ENCODE measurements around the gene VENTX. TPM values are rescaled to one million over a fixed set of nuclear protein-coding genes. Genes with fewer than 3 reads are reported as not detected.

Gene VENTX
- total RNA-seq, 4 donors from 2014 or later = 0.13 to 0.95 (median 0.82) TPM; not detected in 1

DNA sequence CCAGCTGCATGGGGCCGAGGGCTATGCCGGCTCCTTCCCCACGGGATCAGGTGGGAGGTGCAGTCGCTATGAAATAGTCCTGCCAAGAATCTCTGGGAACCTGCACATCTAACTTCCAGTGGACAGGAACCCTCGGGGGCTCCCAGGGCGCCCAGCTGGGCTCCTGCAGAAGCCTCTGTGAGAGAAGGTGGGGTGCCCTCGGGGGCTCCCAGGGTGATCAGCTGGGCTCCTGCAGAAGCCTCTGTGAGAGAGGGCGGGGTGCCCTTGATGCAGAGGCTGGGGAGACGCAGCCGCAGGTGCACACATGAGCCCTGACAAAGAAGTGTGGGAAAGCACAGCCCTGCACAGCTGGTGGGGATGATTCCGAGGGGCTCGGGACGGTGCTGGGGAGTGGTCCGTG, 5.9 kb downstream of the VENTX start:
- no peak overlapping the region for H3K27ac ChIP-seq
- no peak for DNase-seq
- WGBS, 2 donors = 64 to 71% methylated on average over 4 to 11 of the region's 14 CpGs
- intact Hi-C loops (cut with DNase I) = no loop called here
- TF ChIP-seq, protein P1, sequence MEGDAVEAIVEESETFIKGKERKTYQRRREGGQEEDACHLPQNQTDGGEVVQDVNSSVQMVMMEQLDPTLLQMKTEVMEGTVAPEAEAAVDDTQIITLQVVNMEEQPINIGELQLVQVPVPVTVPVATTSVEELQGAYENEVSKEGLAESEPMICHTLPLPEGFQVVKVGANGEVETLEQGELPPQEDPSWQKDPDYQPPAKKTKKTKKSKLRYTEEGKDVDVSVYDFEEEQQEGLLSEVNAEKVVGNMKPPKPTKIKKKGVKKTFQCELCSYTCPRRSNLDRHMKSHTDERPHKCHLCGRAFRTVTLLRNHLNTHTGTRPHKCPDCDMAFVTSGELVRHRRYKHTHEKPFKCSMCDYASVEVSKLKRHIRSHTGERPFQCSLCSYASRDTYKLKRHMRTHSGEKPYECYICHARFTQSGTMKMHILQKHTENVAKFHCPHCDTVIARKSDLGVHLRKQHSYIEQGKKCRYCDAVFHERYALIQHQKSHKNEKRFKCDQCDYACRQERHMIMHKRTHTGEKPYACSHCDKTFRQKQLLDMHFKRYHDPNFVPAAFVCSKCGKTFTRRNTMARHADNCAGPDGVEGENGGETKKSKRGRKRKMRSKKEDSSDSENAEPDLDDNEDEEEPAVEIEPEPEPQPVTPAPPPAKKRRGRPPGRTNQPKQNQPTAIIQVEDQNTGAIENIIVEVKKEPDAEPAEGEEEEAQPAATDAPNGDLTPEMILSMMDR (IDR thresholded peaks at IDR 0.05) = no peak
- TF ChIP-seq POLR2A (IDR thresholded peaks at IDR 0.05) = no peak
- peaks cover 0 to 100% (median 13%) of the 10 kb centered on the region in 4 donors for H3K27me3 ChIP-seq
- no peaks in the 10 kb centered on the region for H3K9me3 ChIP-seq
- peaks cover 0 to 22% (median 0%) of the 10 kb centered on the region in 3 donors for H3K4me1 ChIP-seq
- no peaks in the 10 kb centered on the region for H3K36me3 ChIP-seq
- H3K4me3 ChIP-seq = no peak overlapping the region

DNA sequence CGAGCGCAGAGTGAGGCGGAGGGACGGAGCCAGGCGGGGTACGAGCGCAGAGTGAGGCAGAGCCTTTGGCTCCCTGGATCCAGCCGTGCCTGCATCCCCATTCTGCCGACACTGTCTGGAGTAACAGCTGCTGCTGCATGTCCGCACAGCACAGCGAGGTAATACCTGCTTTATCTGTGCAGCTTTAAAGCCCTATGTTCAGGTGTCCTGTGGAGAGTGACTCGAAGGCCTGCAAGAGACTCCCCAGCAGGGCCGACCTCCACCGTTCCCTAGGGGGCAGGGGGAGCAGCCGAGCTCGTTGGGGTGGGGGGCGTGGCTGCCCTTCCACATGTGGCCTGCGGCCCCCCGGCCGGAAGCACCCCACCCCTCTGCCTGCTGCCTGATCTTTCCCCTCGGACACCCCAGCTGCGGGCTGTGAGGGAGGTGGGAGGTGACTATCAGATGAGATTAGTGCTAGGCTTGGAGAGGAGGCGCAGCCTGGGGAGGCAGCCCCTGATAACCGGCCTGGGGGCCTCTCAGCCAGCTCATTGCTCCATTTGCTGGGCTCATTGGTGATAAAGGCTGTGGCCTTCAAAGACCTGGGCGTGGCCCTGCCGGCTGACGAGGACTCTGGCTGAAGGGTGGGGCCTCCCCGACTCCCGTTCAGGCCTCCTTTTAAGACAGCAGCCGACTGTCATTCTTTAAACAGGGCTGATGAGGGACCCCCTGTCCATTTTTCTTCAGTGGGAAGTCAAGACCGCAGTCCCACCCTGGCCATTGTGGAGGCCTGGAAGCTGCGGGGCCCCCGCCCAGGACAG, 8.0 kb downstream of the VENTX start:
- H3K4me1 ChIP-seq = peaks cover 0 to 20% (median 0%) of the 10 kb centered on the region in 3 donors
- DNase-seq = no peak
- peaks cover 0 to 100% (median 4%) of the 10 kb centered on the region in 4 donors for H3K27me3 ChIP-seq
- intact Hi-C loops (cut with DNase I) = no loop called here
- WGBS, 2 donors = 7 to 78% methylated on average over 6 to 12 of the region's 33 CpGs
- no peak overlapping the region for H3K4me3 ChIP-seq
- H3K9me3 ChIP-seq = no peaks in the 10 kb centered on the region
- H3K36me3 ChIP-seq = no peaks in the 10 kb centered on the region
- no peak overlapping the region for H3K27ac ChIP-seq
- TF ChIP-seq, protein P1 (IDR thresholded peaks at IDR 0.05) = no peak
- TF ChIP-seq POLR2A (IDR thresholded peaks at IDR 0.05) = no peak

DNA sequence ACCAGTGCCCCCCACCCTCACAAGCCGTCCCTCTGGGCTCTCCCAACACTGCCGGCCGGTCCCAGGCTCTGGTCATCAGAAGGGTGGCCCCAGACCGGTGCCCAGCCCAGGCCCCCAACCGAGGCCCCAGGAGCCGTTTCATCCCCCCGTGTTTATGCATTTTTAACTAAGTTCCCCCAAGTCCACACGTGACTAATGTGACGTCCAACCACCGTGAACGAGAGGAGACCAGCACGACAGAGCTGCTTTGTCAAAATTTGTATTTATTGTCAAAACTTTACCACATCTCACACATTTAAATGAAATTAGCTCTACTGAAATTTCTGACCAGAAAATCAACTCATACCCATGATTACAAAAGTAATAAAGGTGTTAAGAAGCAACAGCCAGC, 8.6 kb downstream of the VENTX start:
- TF ChIP-seq, protein P1 (IDR thresholded peaks at IDR 0.05) = no peak
- TF ChIP-seq POLR2A (IDR thresholded peaks at IDR 0.05) = no peak
- Histone ChIP-seq H3K27me3 (peaks cover 0 to 98% (median 4%) of the 10 kb centered on the region in 4 donors), H3K4me1 (peaks cover 0 to 14% (median 0%) of the 10 kb centered on the region in 3 donors), H3K4me3 (no peak overlapping the region), H3K27ac (no peak overlapping the region), H3K9me3 (no peaks in the 10 kb centered on the region), H3K36me3 (no peaks in the 10 kb centered on the region)
- WGBS, 2 donors = 47 to 54% methylated on average over 6 to 11 of the region's 12 CpGs
- intact Hi-C loops (cut with DNase I) = no loop called here
- no peak for DNase-seq

DNA sequence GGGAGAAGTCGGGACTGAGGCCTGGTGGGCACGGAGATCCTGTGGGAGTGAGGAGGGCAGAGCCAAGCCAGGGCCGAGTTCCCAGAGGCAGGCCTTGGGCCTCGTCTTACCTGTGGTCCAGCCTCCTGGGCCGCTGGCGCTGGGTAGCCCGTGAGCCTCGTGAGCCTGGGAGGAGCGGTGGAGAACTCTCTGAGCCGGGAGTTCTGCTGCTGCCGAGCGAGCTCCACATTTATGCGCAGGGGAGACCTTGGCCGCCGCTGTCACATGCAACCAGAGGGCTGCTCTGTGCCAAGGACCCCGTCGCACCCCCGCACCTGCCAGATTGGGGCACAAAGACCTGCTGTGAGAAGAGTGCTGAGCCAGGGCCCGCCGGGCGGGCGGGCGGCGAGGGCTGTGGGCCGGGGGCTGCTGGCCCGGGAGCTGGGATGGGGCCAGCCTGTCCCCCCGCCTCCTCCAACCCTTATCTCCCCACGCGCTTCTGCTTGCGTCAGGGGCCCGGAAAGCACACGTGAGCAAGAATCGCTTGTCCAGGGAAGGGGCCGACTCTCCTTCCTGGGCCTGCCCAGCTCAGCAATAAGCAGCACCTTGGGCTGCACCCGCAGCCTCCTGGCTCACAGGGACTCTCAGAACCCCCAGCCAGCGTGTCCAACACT, 10.2 kb downstream of the VENTX start:
- no peaks in the 10 kb centered on the region for H3K36me3 ChIP-seq
- H3K4me3 ChIP-seq = no peak overlapping the region
- peaks cover 0 to 4% (median 0%) of the 10 kb centered on the region in 3 donors for H3K4me1 ChIP-seq
- H3K9me3 ChIP-seq = no peaks in the 10 kb centered on the region
- peaks cover 0 to 93% (median 4%) of the 10 kb centered on the region in 4 donors for H3K27me3 ChIP-seq
- intact Hi-C loops (cut with DNase I) = no loop called here
- DNase-seq = no peak
- no peak overlapping the region for H3K27ac ChIP-seq
- 65 to 67% methylated on average over 1 to 4 of the region's 36 CpGs for WGBS, 2 donors
- TF ChIP-seq, protein P1 (IDR thresholded peaks at IDR 0.05) = no peak
- TF ChIP-seq POLR2A (IDR thresholded peaks at IDR 0.05) = no peak

DNA sequence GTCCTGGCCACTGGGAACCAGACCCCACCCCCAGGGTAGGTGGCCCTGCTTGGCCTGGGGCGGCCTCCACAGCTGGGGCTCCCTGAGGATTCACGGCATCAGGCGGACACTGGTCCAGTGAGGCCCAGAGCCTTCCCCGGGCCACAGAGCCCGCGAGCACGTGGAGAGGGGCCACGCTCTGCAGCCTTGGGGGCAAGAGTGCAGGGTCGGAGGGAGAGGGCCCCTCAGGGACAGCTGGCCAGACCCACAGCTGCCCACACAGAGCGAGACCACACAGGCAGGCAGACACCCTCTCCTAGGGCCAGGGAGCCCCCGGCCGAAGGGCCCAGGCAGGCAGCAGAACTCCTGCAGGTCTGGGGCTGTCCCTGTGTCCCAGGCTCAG, 10.7 kb downstream of the VENTX start:
- WGBS, 2 donors = no CpG with 5 or more reads among the region's 12 CpGs
- no peak for DNase-seq
- intact Hi-C loops (cut with DNase I) = no loop called here

More for the DNA sequence above, 10.7 kb downstream of the VENTX start:
- H3K36me3 ChIP-seq = no peaks in the 10 kb centered on the region
- H3K27me3 ChIP-seq = peaks cover 0 to 87% (median 4%) of the 10 kb centered on the region in 4 donors
- H3K4me3 ChIP-seq = no peak overlapping the region
- TF ChIP-seq, protein P1 (IDR thresholded peaks at IDR 0.05) = no peak
- TF ChIP-seq POLR2A (IDR thresholded peaks at IDR 0.05) = no peak
- peaks cover 0 to 4% (median 0%) of the 10 kb centered on the region in 3 donors for H3K4me1 ChIP-seq
- H3K27ac ChIP-seq = no peak overlapping the region
- H3K9me3 ChIP-seq = no peaks in the 10 kb centered on the region
